Duodenal mucosa (tissue), 2 donors: ENCODE data around the gene ABCF1.
A peak's percentile ranks its signal among the peaks of the same experiment; 100 is the strongest.
"Not testable (repeated sequence)": the region's sequence is repeated elsewhere in the genome, so short reads cannot be mapped to it uniquely, and the experiment has no call there.

Experiments used
- H3K27ac ChIP-seq: one replicate; pipeline ENCODE4 v1.7.0; 2013; ENCODE audit warnings: low read depth, low read length
- H3K27me3 ChIP-seq, 2 donors: one replicate each; pipeline ENCODE4 v1.7.0; 2013; ENCODE audit warnings: low read length in 2 of 2, control low read depth in 1 of 2; ENCODE audit not compliant: insufficient read depth in 2 of 2, control insufficient read depth in 1 of 2
- H3K36me3 ChIP-seq, 2 donors: one replicate each; pipeline ENCODE4 v1.7.0; 2013; ENCODE audit warnings: low read length in 2 of 2, control low read depth in 1 of 2; ENCODE audit not compliant: insufficient read depth in 2 of 2, control insufficient read depth in 1 of 2
- H3K4me1 ChIP-seq, 2 donors: one replicate each; pipeline ENCODE4 v1.7.0; 2013; ENCODE audit warnings: low read length in 2 of 2, control low read depth in 1 of 2; ENCODE audit not compliant: insufficient read depth in 2 of 2, control insufficient read depth in 1 of 2
- H3K4me3 ChIP-seq, 2 donors: one replicate each; pipeline ENCODE4 v1.7.0; 2013; ENCODE audit warnings: low read length in 2 of 2, low read depth in 1 of 2
- H3K9ac ChIP-seq, 2 donors: one replicate each; pipeline ENCODE4 v1.7.0; 2013; ENCODE audit warnings: low read length in 2 of 2, low read depth in 1 of 2
- H3K9me3 ChIP-seq, 2 donors: one replicate each; pipeline ENCODE4 v1.7.0; 2013; ENCODE audit warnings: low read length in 2 of 2, control low read depth in 1 of 2; ENCODE audit not compliant: control insufficient read depth in 1 of 2

Gene ABCF1

DNA sequence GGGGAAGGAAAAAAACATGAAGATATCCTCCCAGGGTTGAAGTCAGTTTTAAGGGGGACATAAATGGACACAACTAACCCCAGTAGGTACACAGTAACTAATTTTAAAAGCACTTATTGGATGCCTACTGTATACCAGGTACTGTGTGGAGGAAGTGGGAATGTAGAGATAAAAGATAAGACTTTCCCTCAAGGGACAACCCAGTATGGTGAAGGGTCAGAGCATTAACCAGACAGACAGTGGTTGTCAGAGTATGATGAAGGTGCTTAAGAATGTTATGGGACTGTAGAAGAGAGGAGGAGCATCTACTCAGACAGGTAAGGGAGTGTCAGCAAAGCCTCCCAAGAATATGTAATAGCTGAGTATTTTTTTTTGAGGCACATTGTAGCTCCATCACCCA is 906 bp downstream of the ABCF1 start:
- peak overlapping the region; percentile 0 to 89 for H3K9ac ChIP-seq
- peak overlapping the region; percentile 91 to 96 for H3K4me3 ChIP-seq
- H3K27ac ChIP-seq: no peak overlapping the region
- no peaks in the 10 kb centered on the region for H3K27me3 ChIP-seq
- H3K4me1 ChIP-seq: peaks cover 26 to 27% of the 10 kb centered on the region in 2 donors
- no peaks in the 10 kb centered on the region for H3K9me3 ChIP-seq
- H3K36me3 ChIP-seq: peaks cover 5 to 12% of the 10 kb centered on the region in 2 donors

DNA sequence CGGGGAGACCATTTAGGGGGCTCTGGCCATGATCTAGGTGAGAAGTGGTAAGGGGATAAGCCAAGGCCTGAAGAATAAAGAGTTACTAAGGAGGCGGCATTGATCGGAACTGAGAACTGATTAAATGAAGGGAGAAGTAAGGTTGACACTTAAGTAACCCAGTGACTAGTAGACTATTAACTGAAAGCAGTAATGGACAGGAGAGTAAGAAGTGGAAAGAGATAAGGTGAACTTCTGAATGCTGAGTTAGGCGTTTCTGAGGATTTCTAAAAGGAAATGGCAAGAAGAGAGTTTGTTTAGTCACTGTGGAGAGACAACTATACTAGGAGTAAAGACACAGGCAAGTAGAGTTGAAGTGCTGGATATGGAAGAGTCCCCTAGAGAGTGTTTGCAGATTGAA is 1.9 kb downstream of the ABCF1 start:
- H3K4me3 ChIP-seq: peak overlapping the region in 1 of 2 donors; percentile 5
- no peak overlapping the region for H3K27ac ChIP-seq
- H3K4me1 ChIP-seq: peaks cover 26 to 27% of the 10 kb centered on the region in 2 donors
- no peaks in the 10 kb centered on the region for H3K9me3 ChIP-seq
- no peaks in the 10 kb centered on the region for H3K27me3 ChIP-seq
- peaks cover 15 to 21% of the 10 kb centered on the region in 2 donors for H3K36me3 ChIP-seq
- peak overlapping the region in 1 of 2 donors; percentile 3 for H3K9ac ChIP-seq

DNA sequence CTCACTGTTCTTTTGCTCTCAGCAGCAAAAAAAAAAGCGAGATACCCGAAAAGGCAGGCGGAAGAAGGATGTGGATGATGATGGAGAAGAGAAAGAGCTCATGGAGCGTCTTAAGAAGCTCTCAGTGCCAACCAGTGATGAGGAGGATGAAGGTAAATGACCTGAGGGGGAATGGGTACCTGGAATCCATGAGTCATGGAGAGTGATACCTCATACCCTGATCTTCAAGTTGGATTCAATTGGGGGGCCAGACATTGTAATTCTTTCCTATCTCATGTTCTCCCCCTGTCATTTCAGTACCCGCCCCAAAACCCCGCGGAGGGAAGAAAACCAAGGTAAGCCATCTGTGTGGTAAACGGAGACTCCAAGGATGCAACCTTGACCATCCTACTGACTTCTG is 6.8 kb downstream of the ABCF1 start:
- Histone ChIP-seq H3K9me3 (no peaks in the 10 kb centered on the region), H3K9ac (no peak overlapping the region), H3K4me1 (peaks cover 5 to 8% of the 10 kb centered on the region in 2 donors), H3K27me3 (no peaks in the 10 kb centered on the region), H3K4me3 (no peak overlapping the region), H3K27ac (no peak overlapping the region), H3K36me3 (peaks cover 43 to 66% of the 10 kb centered on the region in 2 donors)

DNA sequence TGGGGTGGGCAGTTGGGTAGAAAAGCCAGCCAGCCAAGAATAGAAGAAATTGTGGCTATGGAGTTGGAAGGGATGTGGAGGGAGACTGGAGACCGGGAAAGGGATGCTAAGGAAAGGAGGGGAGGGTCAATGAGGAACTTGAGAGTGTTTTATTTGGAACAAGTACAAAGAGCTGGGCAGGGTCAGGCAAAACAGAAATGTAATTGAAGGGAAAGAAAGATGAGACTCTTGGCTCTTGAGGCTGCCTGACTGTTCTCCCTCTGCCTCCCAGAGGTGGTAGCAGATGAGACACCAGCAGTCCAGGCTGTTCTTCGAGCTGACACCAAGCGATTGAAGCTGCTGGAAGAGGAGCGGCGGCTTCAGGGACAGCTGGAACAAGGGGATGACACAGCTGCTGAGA is 12.7 kb downstream of the ABCF1 start:
- Histone ChIP-seq H3K9me3 (no peaks in the 10 kb centered on the region), H3K36me3 (peaks cover 57 to 90% of the 10 kb centered on the region in 2 donors), H3K4me1 (no peaks in the 10 kb centered on the region), H3K27me3 (no peaks in the 10 kb centered on the region), H3K4me3 (no peak overlapping the region), H3K9ac (no peak overlapping the region), H3K27ac (no peak overlapping the region)

GRCh38 chr6:30589754-30590358 is 18.6 kb downstream of the ABCF1 start:
- Histone ChIP-seq H3K9ac (no peak overlapping the region), H3K27me3 (no peaks in the 10 kb centered on the region), H3K4me3 (no peak overlapping the region), H3K4me1 (no peaks in the 10 kb centered on the region), H3K9me3 (no peaks in the 10 kb centered on the region), H3K27ac (no peak overlapping the region), H3K36me3 (peaks cover 37 to 80% of the 10 kb centered on the region in 2 donors)

- Histone ChIP-seq H3K4me1 (no peaks in the 10 kb centered on the region), H3K27me3 (no peaks in the 10 kb centered on the region), H3K4me3 (no peak overlapping the region), H3K9ac (no peak overlapping the region), H3K36me3 (peaks cover 31 to 76% of the 10 kb centered on the region in 2 donors), H3K27ac (no peak overlapping the region), H3K9me3 (no peaks in the 10 kb centered on the region)
These were observed 19.3 kb downstream of the ABCF1 start for GRCh38 chr6:30590509-30590908.

DNA sequence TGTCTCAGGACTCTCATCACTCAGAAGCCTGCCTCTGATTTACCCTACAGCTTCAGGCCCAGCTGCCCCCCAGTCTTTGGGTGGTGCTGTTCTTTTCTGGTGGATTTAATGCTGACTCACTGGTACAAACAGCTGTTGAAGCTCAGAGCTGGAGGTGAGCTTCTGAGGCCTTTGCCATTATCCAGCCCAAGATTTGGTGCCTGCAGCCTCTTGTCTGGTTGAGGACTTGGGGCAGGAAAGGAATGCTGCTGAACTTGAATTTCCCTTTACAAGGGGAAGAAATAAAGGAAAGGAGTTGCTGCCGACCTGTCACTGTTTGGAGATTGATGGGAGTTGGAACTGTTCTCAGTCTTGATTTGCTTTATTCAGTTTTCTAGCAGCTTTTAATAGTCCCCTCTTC is 19.8 kb downstream of the ABCF1 start:
- Histone ChIP-seq H3K36me3 (peaks cover 26 to 71% of the 10 kb centered on the region in 2 donors), H3K9ac (no peak overlapping the region), H3K27ac (no peak overlapping the region), H3K9me3 (no peaks in the 10 kb centered on the region), H3K4me3 (no peak overlapping the region), H3K27me3 (no peaks in the 10 kb centered on the region), H3K4me1 (no peaks in the 10 kb centered on the region)

GRCh38 chr6:30592287-30592686 is 21.0 kb downstream of the ABCF1 start:
- no peaks in the 10 kb centered on the region for H3K27me3 ChIP-seq
- H3K9ac ChIP-seq: no peak overlapping the region
- H3K4me3 ChIP-seq: no peak overlapping the region
- no peak overlapping the region for H3K27ac ChIP-seq
- H3K4me1 ChIP-seq: no peaks in the 10 kb centered on the region
- H3K9me3 ChIP-seq: no peaks in the 10 kb centered on the region
- H3K36me3 ChIP-seq: peaks cover 19 to 58% of the 10 kb centered on the region in 2 donors

GRCh38 chr6:30597315-30598144 is 26.3 kb downstream of the ABCF1 start:
- not testable (repeated sequence) for H3K9me3 ChIP-seq, H3K27ac ChIP-seq, H3K27me3 ChIP-seq, H3K4me3 ChIP-seq, H3K4me1 ChIP-seq
- peak overlapping the region in 1 of 2 donors; percentile 15 for H3K9ac ChIP-seq
- peaks cover 22 to 34% of the 10 kb centered on the region in 2 donors for H3K36me3 ChIP-seq

DNA sequence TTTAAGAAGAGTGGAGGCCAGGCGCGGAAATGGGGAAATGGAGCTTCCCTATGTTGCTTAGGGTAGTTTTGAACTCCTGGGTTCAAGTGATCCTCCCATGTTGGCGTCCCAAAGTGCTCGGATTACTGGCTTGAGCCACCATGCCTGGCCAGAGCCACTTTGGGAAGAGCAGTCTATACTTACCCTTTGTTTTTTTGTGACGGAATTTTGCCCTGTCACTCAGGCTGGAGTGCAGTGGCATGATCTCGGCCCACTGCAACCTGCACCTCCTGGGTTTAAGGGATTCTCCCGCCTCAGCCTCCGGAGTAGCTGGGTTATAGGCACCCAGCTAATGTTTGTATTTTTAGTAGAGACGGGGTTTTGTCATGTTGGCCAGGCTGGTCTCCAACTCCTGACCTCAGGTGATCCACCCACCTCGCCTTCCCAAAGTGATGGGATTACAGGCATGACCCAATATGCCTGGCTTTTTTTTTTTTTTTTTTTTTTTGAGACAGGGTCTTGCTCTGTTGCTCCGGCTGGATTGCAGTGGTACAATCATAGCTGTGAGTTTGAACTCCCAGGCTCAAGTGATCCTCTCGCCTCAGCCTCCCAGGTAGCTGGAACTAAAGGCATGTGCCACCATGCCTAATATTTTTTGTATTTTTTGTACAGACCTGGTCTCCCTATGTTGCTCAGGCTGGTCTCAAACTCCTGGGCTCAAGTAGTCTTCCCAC is 27.8 kb downstream of the ABCF1 start:
- H3K27me3 ChIP-seq: no peaks in the 10 kb centered on the region
- peaks cover 35 to 48% of the 10 kb centered on the region in 2 donors for H3K36me3 ChIP-seq
- no peak overlapping the region for H3K9ac ChIP-seq
- H3K4me3 ChIP-seq: no peak overlapping the region
- H3K9me3 ChIP-seq: no peaks in the 10 kb centered on the region
- H3K27ac ChIP-seq: no peak overlapping the region
- no peaks in the 10 kb centered on the region for H3K4me1 ChIP-seq
